Stimulated activated CD8-positive, alpha-beta memory T cell treated with anti-CD3 and anti-CD28 coated beads, Interleukin-12 subunit alpha, Interleukin-12 subunit beta, amount 100 ng/mL, for 24 hours (primary cell): Measurements from ENCODE around the gene GNG13.
"Not testable (repeated sequence)": the region's sequence is repeated elsewhere in the genome, so short reads cannot be mapped to it uniquely, and the experiment has no call there.

Source experiments
- DNase-seq: peaks from one replicate; pipeline ENCODE4 v3.0.0-alpha.2; 2020; ENCODE audit errors: extremely low read depth

GNG13 gene

GRCh38 chr16:799948-800833, at the start of gene GNG13:
GNG13 (minus strand) TSS chr16:800734; CDS start chr16:799077, 1,657 bp downstream.
- DNase-seq = no peak

GRCh38 chr16:848510-849253, 48.1 kb upstream of the GNG13 start:
- no peak for DNase-seq

- DNase-seq = no peak
These were observed 47.3 kb upstream of the GNG13 start for GRCh38 chr16:847681-848445.

- DNase-seq = no peak
These were observed 46.6 kb upstream of the GNG13 start for GRCh38 chr16:847151-847550.

GRCh38 chr16:845351-845745, 44.8 kb upstream of the GNG13 start:
- DNase-seq = no peak

- no peak for DNase-seq
These were observed 44.3 kb upstream of the GNG13 start for GRCh38 chr16:844638-845350.

- DNase-seq = no peak
These were observed 43.2 kb upstream of the GNG13 start for GRCh38 chr16:843771-844170.

- no peak for DNase-seq
These were observed 42.4 kb upstream of the GNG13 start for GRCh38 chr16:842711-843560.

- DNase-seq = no peak
These were observed 41.5 kb upstream of the GNG13 start for GRCh38 chr16:842061-842476.

GRCh38 chr16:841455-842060, 41.0 kb upstream of the GNG13 start:
- DNase-seq = no peak

GRCh38 chr16:840561-841454, 40.3 kb upstream of the GNG13 start:
- no peak for DNase-seq

GRCh38 chr16:839643-840408, 39.3 kb upstream of the GNG13 start:
- no peak for DNase-seq

GRCh38 chr16:838741-839140, 38.2 kb upstream of the GNG13 start:
- no peak for DNase-seq

- not testable (repeated sequence) for DNase-seq
These were observed 36.3 kb upstream of the GNG13 start for GRCh38 chr16:836822-837221.

GRCh38 chr16:836221-836620, 35.7 kb upstream of the GNG13 start:
- DNase-seq = no peak

GRCh38 chr16:835373-835772, 34.8 kb upstream of the GNG13 start:
- DNase-seq = no peak

- no peak for DNase-seq
These were observed 32.9 kb upstream of the GNG13 start for GRCh38 chr16:833411-833810.

GRCh38 chr16:832652-833336, 32.3 kb upstream of the GNG13 start:
- no peak for DNase-seq
